Astrocyte (in vitro differentiated cells and primary cell): ENCODE data around the gene SEL1L. TPM values are rescaled to one million over a fixed set of nuclear protein-coding genes. Genes with fewer than 3 reads are reported as not detected.
"Not testable (repeated sequence)": the region's sequence is repeated elsewhere in the genome, so short reads cannot be mapped to it uniquely, and the experiment has no call there.

Experiments
- DNase-seq: peaks from one replicate; pipeline ENCODE4 v3.0.0-alpha.2; 2010; ENCODE audit warnings: low read depth
- FAIRE-seq: peaks from 2 replicates; lab custom pipeline; 2011; peaks lifted over from hg19 to GRCh38; lab: Jason Lieb, UNC
- H2AFZ ChIP-seq: 2 replicates; pipeline ENCODE4 v1.6.0; 2012; ENCODE audit warnings: low read depth, low read length, inconsistent platforms
- H3K27ac ChIP-seq: 2 replicates; pipeline ENCODE4 v1.5.1; 2011; ENCODE audit warnings: low read depth, low read length, inconsistent platforms
- H3K27me3 ChIP-seq: 2 replicates; pipeline ENCODE4 v1.6.0; 2011; ENCODE audit warnings: low read length, inconsistent platforms; ENCODE audit not compliant: insufficient read depth
- H3K36me3 ChIP-seq: 2 replicates; pipeline ENCODE4 v1.5.1; 2011; ENCODE audit warnings: low read length, inconsistent platforms; ENCODE audit not compliant: insufficient read depth
- H3K4me1 ChIP-seq: 2 replicates; pipeline ENCODE4 v1.5.1; 2011; ENCODE audit warnings: low read length, inconsistent platforms; ENCODE audit not compliant: insufficient read depth
- H3K4me2 ChIP-seq: 2 replicates; pipeline ENCODE4 v1.6.0; 2012; ENCODE audit warnings: low read length, inconsistent platforms
- H3K4me3 ChIP-seq: 2 replicates; pipeline ENCODE4 v1.5.1; 2011; ENCODE audit warnings: low read depth, mild to moderate bottlenecking, low read length, inconsistent platforms; ENCODE audit not compliant: insufficient read depth
- H3K79me2 ChIP-seq: 2 replicates; pipeline ENCODE4 v1.6.0; 2012; ENCODE audit warnings: mild to moderate bottlenecking, low read length, inconsistent platforms; ENCODE audit not compliant: insufficient read depth
- H3K9ac ChIP-seq: 2 replicates; pipeline ENCODE4 v1.6.0; 2012; ENCODE audit warnings: mild to moderate bottlenecking, low read length, inconsistent platforms
- H3K9me3 ChIP-seq: 2 replicates; pipeline ENCODE4 v1.5.1; 2012; ENCODE audit warnings: low read depth, mild to moderate bottlenecking, low read length, inconsistent platforms; ENCODE audit not compliant: insufficient read depth
- H4K20me1 ChIP-seq: 2 replicates; pipeline ENCODE4 v1.6.0; 2012; ENCODE audit warnings: low read length, inconsistent platforms; ENCODE audit not compliant: insufficient read depth
- H3K27ac Mint-ChIP-seq: one replicate; pipeline ENCODE4 v1.8.0; 2021; ENCODE audit warnings: mild to moderate bottlenecking, mixed read lengths; ENCODE audit not compliant: unreplicated experiment
- H3K27me3 Mint-ChIP-seq: one replicate; pipeline ENCODE4 v1.8.0; 2021; ENCODE audit warnings: low read depth, mixed read lengths; ENCODE audit not compliant: unreplicated experiment
- H3K36me3 Mint-ChIP-seq: one replicate; pipeline ENCODE4 v1.8.0; 2021; ENCODE audit warnings: low read depth, mixed read lengths; ENCODE audit not compliant: unreplicated experiment
- H3K4me1 Mint-ChIP-seq: one replicate; pipeline ENCODE4 v1.8.0; 2021; ENCODE audit warnings: low read depth, mixed read lengths; ENCODE audit not compliant: unreplicated experiment
- H3K4me3 Mint-ChIP-seq: one replicate; pipeline ENCODE4 v1.8.0; 2021; ENCODE audit warnings: mild to moderate bottlenecking, moderate library complexity, mixed read lengths; ENCODE audit not compliant: unreplicated experiment
- H3K9me3 Mint-ChIP-seq: one replicate; pipeline ENCODE4 v1.8.0; 2021; ENCODE audit warnings: mild to moderate bottlenecking, mixed read lengths; ENCODE audit not compliant: unreplicated experiment
- CTCF ChIP-seq: IDR thresholded peaks from 2 replicates; pipeline ENCODE4 v1.5.1; 2011; ENCODE audit warnings: low read depth, mild to moderate bottlenecking, inconsistent platforms, low read length, moderate library complexity; ENCODE audit not compliant: insufficient read depth
- EZH2 ChIP-seq: IDR thresholded peaks from 2 replicates; pipeline ENCODE4 v1.6.1; 2012; ENCODE audit warnings: mild to moderate bottlenecking, low read length, inconsistent platforms; ENCODE audit not compliant: insufficient read depth
- total RNA-seq: library from RNA; stranded (reverse); gene quantifications from 2 replicates; pipeline ENCODE4 v1.2.1, GENCODE V29; 2021

SEL1L gene
- total RNA-seq, 1 donor from 2014 or later = 108 TPM

GRCh38 chr14:81550001-81550637, 16.5 kb upstream of the SEL1L start:
- Histone ChIP-seq H2AFZ (no peak overlapping the region), H3K4me2 (no peak overlapping the region), H3K79me2 (no peaks in the 10 kb centered on the region), H3K36me3 (no peaks in the 10 kb centered on the region), H3K27me3 (no peaks in the 10 kb centered on the region), H3K9me3 (no peaks in the 10 kb centered on the region), H3K9ac (no peak overlapping the region), H3K27ac (no peak overlapping the region), H3K4me3 (no peak overlapping the region), H4K20me1 (no peaks in the 10 kb centered on the region), H3K4me1 (no peaks in the 10 kb centered on the region)
- no peak for FAIRE-seq
- Mint-ChIP-seq H3K36me3 (no peaks in the 10 kb centered on the region), H3K4me1 (no peaks in the 10 kb centered on the region), H3K9me3 (peaks cover 8% of the 10 kb centered on the region), H3K4me3 (no peak overlapping the region), H3K27me3 (no peaks in the 10 kb centered on the region), H3K27ac (no peak overlapping the region)
- TF ChIP-seq EZH2 = no peak
- TF ChIP-seq CTCF = no peak
- no peak for DNase-seq

GRCh38 chr14:81541206-81541605, 7.6 kb upstream of the SEL1L start:
- not testable (repeated sequence) for H2AFZ ChIP-seq, H3K4me3 ChIP-seq, FAIRE-seq

GRCh38 chr14:81537193-81537592, 3.5 kb upstream of the SEL1L start:
- TF ChIP-seq CTCF (no peak), EZH2 (no peak)
- no peak for FAIRE-seq

More at GRCh38 chr14:81541206-81541605, 7.6 kb upstream of the SEL1L start:
- H3K27ac Mint-ChIP-seq, H3K9ac ChIP-seq, H3K4me1 Mint-ChIP-seq, H3K36me3 ChIP-seq, H3K4me2 ChIP-seq, H3K36me3 Mint-ChIP-seq, DNase-seq, H4K20me1 ChIP-seq, H3K27ac ChIP-seq, H3K27me3 ChIP-seq, H3K9me3 ChIP-seq, H3K79me2 ChIP-seq, H3K9me3 Mint-ChIP-seq, H3K4me3 Mint-ChIP-seq, H3K4me1 ChIP-seq: not testable (repeated sequence)
- H3K27me3 Mint-ChIP-seq = peaks cover 16% of the 10 kb centered on the region

More at GRCh38 chr14:81537193-81537592, 3.5 kb upstream of the SEL1L start:
- H3K9ac ChIP-seq = no peak overlapping the region
- H3K27ac ChIP-seq = no peak overlapping the region
- Mint-ChIP-seq H3K27me3 (peaks cover 9% of the 10 kb centered on the region), H3K4me3 (no peak overlapping the region), H3K36me3 (peaks cover 2% of the 10 kb centered on the region), H3K4me1 (peaks cover 2% of the 10 kb centered on the region), H3K9me3 (peaks cover 6% of the 10 kb centered on the region), H3K27ac (no peak overlapping the region)
- no peak overlapping the region for H2AFZ ChIP-seq
- H3K79me2 ChIP-seq = peaks cover 15% of the 10 kb centered on the region
- no peak overlapping the region for H3K4me3 ChIP-seq
- no peak overlapping the region for H3K4me2 ChIP-seq
- H3K27me3 ChIP-seq = no peaks in the 10 kb centered on the region
- peaks cover 11% of the 10 kb centered on the region for H4K20me1 ChIP-seq
- H3K9me3 ChIP-seq = no peaks in the 10 kb centered on the region
- H3K4me1 ChIP-seq = peaks cover 4% of the 10 kb centered on the region
- no peaks in the 10 kb centered on the region for H3K36me3 ChIP-seq
- no peak for DNase-seq
